ENCODE measurements around the gene SEZ6L.
"Not testable (repeated sequence)": the region's sequence is repeated elsewhere in the genome, so short reads cannot be mapped to it uniquely, and the experiment has no call there.

The SEZ6L gene

DNA sequence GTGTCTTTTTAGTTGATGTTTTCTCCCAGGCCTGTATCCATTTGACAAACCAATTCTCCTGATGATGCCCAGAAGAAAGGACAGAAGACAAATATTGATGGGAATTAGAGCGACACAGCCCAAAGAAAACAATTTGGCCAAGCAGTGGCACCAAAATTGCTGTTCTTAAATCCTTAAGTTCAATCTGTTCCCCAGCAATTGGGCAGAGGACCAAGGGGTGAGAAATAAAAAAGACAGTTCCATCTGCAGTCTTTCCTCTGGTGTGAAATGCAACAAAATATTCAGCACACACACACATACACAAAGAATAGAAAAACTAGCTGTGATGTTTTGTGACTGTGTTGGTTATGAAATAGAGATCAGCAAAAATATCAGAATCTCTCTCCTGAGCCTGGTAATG lies 221.8 kb downstream of the SEZ6L start:
- DNase-seq, result no peak

DNA sequence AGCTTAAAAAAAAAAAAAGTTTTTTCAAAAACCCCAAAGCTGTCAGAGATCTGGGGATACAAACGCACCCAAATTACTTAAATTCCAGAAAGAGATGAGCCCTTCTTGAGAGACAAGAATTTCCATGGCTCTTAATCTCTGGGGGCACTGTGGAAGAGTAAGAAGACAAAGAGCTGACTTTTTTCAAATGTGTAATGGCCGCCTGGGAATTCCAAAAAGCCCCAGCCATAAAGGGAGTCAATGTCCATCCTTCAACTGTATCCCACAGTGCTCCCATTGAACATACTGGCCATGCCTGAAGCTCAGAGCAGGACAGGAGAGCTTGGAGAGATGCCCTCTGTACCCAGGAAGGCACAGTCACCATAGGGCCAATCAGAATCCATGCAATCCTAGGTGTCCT lies 222.4 kb downstream of the SEZ6L start:
- DNase-seq, result no peak

DNA sequence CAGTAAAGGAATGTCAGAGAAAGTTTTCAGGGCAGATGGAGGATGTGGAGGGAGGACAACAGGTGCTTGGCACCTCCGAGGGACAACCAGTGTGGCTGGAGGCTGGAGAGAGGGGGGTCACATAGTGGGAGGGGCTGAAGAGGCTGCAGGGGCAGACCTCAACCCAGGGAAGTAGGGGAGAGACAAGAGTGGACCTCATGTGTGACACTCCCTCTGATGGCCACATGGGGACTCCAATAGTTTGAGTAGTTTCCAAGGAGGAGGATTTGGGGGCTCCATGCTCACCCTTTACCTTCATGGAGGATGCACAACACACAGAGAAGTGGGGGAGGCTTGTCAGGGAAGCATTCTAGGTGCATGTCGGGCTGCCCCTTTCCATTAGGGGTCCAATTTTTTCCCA lies 224.7 kb downstream of the SEZ6L start:
- no peak for DNase-seq

DNA sequence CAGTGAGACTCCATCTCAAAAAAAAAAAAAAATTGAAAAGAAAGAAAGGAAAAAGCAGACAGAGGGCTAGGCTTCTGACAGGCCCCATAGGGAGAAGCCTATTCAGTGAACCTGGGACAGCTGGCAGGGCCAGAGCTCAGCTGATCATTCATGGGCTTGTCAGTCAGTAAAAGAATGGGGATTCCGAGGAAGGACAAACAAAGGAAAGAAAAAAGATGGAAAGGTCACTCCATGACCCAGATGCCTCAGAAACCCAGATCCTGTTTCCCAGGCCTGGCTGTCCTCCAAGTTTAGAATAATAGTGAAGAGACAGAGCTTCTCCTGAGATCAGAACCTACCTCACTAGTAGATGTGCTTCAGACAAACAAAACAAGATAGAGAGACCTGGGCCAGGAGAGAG lies 225.5 kb downstream of the SEZ6L start:
- no peak for DNase-seq

DNA sequence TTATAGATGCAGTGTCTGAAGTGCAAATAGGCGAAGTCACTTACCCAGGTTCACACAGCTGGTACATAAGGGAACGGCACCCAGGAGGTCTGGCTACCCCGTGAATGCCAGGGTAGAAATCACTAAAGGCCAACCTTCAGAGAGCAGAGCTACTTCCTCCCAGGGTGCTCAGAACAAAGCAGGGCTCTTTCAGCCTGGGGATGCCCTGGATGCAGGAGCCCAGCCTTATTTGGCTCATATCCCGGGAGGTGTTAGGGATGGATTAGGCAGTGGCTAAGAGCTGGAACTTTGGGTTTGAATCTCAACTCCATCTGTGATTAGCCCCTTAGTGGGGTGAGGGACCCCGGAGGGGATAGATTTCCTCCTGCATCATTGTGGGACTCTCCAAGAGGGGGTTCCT lies 226.7 kb downstream of the SEZ6L start:
- DNase-seq, result no peak

DNA sequence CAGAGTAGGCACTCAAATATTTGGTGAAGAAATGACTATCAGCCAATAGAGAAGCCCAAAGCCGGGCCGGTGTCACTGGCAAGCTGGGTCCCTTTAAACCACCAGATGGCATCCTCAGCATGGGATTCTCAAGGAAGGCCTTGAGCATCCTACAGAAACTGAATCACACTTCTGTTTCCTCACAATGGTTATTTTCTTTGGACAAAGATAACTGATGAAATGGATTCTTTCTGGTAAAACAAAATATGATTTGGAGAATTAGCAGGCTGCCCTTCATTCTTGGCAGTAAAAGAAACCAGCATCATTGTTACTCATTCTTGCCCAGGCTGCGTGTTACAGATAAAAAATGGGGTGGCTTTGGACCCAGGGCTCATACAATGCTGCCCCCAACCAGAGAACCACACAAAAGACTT lies 229.5 kb downstream of the SEZ6L start:
- peak in 1 of 4 experiments; percentile 14 for DNase-seq

DNA sequence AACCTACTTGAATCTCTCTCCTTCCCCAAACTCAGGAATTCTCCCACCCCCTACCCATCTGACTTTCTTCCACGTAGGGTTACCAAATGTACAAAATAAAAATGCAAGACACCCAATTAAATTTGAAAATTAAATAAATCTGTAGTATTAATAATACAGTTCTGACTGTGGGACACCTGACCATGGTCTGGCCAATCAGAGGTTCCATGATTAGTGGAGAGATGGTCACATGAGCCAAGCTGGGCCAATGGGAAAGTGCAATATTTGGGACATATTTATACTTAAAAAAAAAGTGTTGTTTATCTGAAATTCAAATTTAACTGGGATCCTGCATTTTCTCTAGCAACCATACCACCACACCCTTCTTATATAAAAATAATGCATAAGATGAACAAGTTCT lies 230.0 kb downstream of the SEZ6L start:
- DNase-seq, result no peak

DNA sequence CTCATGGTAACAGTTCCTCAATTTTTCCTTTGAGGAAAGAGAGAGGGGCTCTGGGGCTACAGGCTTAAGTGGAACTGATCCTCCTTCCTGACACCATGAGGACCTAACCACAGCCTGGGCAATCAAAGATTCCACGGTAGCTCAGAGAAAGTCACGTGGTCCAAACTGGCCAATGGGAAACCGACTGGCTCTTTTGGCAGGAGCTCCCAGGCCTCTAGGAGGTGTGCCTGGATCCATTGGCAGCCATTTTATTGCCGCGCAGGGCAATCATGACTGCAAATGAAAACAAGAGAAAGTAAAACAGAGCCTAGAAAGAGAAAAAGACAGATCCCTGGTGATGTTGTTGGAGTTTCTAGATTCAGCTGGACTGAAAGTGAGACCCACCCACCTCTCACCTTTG lies 232.5 kb downstream of the SEZ6L start:
- no peak for DNase-seq

DNA sequence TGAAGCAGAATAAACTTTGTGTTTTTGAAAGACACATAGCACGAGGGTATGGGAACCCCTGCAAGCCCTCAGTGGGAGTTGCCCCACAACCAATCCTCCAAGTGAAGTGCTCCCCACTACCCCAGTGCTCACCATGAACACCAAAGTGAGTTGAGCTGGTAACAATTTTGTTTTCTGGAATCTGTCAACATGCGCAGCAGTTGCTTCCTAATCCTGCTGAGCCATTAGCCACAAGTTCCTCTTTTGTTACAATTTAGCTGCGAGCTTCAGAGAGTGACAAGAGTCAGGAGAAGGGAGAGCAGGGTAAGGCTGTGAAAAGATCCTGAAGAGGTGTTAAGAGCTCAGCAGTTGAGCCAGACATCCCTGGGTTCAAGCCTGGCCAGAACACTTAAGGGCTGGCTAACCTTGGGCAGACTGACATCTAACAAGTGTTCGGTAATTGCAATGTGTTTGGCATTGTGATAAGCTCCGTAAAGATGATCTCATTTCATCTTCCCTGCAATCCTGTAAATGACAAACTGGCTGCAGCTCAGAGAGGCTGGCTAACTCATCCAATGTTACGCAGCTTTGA lies 235.7 kb downstream of the SEZ6L start:
- DNase-seq, result no peak

DNA sequence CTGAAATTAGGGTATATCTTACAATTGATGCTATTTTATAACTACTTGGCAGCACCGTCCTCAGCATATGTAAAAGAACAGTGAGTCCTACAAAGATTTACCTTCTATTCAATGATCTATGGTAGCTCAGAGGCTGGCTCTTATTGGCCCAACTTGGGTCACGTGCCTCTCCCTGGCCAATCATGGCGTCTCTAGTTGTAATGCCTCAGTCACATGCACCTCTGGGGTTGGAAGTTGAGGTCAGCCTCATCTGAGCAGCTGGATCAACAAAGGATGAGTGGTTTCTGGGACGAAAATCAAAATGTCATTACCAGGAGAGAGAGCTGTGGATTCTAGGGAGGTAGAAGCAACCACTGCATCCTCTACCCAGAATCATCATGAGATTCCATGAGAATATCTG lies 236.9 kb downstream of the SEZ6L start:
- DNase-seq, result no peak

DNA sequence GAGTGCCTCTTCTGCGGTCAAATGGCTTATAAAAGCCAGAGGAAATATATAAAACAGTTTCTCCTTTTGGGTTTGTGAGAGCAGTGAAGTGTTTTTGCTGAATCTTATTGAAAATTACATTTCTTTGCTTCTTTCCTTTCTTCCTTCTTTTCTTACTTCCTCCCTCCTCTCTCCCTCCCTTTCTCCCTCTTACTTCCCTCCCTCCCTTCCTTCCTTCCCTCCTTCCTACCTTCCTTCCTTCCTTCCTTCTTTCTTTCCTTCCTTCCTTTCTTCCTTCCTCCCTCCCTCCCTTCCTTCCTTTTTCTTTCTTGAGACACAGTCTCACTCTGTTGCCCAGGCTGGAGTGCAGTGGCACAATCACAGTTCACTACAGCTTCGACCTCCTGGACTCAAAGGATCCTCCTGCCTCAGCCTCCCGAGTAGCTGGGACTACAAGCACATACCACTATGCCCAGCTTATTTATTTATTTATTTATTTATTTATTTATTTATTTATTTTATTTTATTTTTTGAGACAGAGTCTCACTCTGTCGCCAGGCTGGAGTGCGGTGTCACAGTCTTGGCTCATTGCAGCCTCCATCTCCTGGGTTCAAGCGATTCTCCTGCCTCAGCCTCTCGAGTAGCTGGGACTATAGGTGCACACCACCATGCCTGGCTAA lies 239.4 kb downstream of the SEZ6L start:
- not testable (repeated sequence) for DNase-seq

DNA sequence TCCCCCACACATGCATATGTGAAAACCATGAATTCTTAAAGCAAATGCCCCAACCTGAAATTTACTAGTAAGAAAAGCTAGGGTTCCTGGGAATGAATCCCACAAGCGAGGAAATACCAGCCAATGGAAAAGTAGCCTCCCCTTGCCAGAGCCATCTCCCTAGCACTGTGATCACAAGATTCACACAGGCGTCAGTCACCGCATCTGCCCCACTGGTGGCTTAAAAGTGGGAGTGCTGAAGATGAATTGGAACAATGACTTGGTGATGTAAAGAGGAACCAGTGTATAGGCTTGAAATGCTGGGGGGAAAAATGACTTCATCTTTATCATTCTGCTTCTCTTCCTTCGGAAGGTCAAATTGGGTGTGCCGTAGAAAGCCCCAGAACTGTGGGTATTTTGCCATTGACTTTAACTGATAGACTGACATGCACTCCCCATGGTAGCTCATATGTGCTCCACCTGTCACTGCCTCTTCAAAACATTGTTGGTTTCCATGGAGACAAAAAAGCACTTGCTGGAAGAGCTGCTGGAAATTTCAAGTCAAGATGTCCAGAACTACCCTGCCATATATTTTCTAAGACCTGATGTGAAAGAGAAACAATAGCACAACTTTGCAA lies 240.6 kb downstream of the SEZ6L start:
- no peak for DNase-seq

DNA sequence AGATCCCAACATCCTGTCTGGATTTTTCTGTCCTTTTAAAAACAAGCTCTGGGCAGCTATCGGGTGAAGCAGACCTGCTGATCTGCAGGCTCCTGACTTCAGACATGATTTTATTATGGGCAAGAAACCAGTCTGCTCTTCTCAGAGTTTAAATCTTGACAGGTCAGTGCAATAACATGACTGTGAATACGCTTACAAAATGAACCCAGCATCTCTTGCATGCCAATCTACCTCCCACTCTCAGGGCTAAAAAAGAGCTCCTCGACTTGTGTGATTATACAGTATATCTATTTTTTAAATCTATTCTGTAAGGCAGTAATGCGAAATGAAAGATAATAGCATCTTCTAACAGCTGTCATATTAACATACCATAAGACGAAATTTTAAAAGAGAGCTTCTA lies 241.1 kb downstream of the SEZ6L start:
- no peak for DNase-seq

DNA sequence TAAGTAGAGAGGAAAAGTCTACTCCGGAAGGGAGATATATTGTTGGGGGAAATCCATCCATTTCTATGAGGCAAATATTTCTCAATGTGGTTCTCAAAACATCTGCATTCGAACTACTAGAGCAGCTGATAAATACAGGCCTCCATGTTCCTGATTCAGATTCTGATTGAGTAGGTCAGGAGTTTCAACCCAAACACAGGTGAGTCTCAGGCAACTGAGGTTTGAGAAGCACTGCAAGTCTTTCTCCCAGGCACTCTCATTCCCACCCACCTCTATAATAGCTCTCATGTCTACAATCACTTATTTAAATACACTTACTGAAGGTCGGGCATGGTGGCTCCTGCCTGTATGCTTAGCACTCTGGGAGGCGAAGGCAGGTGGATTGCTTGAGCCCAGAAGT lies 245.1 kb downstream of the SEZ6L start:
- no peak for DNase-seq

DNA sequence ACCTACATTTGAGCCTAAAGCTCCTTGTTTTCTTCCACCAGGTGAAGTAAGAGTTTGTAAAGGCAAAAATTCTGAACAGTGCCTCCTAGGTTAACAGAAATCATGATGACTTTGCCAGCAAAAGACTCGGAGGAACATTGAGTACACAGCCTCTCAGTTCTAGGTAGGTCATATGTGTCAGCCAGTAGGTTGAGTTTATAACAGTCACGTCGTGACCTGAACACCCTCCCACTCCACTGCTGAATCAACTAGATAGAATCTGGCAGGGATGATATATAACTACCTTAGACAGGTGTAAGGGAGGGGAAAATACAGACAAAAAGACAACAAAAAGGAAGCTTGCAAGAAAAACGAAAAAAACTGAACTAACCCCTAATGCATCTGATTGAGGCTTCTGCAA lies 247.0 kb downstream of the SEZ6L start:
- no peak for DNase-seq

DNA sequence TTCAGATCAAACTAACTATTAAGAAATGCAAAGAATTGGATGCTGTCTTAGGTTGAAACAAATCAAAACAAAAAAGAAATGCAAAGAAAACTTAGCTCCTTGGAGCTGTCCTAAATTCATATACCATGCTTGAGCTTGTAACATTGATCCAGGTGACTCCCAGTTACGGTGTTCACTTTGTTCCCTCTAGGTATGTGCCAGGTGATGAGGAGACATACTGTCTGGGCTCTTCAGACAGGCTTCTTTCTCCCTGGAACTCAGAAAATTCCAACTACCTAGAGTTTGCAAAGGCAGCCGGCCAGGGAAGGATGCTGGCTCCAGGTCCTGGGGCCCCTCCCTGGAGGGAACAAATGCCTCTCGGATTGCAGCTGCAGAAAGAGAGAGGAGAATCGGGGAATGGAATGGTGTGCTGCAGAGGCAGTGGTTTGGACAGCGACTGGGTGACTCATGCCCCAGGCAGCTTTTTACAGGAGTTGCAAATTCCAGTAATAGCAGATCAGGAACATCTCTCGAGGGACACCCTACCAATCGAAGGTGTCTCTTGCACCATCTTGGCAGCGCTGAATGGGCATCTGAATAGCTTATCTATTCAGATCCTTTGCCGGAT lies 247.5 kb downstream of the SEZ6L start:
- DNase-seq, result no peak

DNA sequence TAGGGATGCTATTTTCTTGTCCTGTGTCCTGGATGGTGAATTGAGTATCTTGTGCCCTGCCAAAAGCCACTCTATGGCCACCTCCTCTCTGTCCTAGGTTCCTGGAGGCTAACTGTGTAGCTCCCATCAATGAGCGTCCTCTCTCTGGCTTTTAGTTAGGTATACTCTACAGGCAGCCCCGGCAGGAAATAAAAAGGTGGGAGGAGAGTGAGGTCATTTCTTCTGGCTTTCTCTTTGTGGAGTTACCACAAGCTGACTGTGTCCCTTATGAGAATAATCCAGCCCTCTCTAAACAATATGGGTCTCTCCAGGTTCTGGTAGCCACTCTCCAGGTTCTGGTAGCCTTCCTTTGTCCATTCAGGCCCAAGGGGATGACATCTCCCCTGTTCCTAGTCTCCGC lies 248.1 kb downstream of the SEZ6L start:
- DNase-seq, result no peak

DNA sequence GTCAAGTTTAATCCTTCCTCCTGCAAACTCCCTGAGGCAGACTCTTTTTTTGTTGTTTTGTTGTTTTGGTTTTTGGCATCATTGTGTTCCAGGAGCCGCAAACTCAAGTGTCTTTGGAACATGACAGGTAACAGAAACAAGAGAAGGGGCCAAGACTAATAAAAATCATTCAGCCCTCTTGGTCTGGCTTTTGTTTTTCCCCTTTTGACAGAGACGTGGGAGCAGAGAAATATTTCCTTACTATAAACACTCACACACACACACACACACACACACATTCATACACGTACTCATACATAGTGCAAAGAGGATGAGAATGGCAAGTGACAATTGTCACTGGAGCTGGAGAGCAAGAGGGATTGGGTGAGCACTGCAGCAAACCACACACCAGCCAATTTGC lies 249.4 kb downstream of the SEZ6L start:
- no peak for DNase-seq

DNA sequence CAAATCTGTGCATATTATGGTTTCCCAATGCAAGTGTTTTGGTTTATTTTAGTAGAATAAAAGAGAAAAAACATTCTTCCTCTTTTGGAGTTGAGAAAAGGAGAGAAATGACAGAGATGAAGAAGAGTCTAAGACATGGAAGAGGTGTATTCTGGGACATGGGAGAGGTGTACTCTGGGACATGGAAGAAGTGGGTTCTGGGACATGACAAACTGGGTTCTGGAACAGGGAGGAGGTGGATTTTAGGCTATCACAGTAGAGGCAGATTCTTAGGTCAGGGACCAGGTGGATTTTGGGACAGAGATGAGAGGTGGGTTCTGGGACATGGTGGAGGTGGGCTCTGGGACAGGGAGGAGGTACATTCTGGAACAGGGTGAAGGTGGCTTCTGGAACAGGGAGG lies 257.7 kb downstream of the SEZ6L start:
- DNase-seq, result no peak

DNA sequence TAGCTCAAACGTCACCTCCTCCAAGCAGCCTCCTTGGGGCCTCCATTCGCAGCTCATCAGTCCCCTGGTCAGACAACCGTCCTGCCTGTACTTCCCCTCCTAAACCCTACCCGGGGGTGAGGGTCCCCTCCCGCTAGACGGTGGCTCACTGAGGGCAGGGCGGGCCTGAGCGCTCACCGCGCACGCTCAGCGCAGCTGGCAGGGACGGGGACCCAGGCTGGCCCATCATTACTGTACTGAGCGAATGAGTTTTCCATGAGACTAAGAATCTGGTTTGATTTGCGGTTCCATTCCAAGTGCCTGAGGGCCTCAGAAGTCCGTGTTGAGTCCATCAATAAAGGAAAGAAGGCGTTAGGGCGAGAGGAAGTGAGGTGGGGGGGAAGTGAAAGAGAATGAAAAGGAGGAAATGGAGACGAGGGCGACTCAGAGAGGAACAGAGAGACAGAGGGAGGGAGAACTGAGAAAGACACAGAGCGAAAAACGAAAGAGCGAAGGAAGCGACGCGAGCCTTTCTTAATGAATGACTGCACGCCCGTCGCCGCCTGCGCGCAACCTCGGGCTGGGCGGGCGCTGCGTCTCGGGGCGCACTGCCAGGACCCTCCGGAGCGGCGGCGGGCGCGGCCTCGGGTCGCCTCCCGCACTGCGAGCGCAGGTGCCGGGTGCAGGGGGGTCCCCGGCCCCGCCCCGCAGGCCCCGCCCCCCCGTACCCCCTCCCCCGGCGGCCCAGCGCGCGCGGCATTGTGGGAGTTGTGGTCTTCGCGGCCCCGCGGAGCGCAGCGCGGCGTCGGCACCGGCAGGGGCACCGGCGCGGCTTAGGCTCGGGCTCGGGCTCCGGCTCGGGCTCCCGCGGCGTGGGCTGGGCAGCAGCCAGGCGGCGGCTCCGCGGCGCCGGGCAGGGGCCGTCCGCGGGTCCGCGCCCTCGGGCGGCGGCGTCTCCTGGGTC lies 259.5 kb downstream of the SEZ6L start, which contains the start of gene ASPHD2:
TSS of gene ASPHD2 (plus strand) at position 746 of the 943 bp plus-strand sequence. CDS start 4,356 bp downstream, outside the sequence.
- DNase-seq, result peak; percentile 44 to 80 (median 53)

DNA sequence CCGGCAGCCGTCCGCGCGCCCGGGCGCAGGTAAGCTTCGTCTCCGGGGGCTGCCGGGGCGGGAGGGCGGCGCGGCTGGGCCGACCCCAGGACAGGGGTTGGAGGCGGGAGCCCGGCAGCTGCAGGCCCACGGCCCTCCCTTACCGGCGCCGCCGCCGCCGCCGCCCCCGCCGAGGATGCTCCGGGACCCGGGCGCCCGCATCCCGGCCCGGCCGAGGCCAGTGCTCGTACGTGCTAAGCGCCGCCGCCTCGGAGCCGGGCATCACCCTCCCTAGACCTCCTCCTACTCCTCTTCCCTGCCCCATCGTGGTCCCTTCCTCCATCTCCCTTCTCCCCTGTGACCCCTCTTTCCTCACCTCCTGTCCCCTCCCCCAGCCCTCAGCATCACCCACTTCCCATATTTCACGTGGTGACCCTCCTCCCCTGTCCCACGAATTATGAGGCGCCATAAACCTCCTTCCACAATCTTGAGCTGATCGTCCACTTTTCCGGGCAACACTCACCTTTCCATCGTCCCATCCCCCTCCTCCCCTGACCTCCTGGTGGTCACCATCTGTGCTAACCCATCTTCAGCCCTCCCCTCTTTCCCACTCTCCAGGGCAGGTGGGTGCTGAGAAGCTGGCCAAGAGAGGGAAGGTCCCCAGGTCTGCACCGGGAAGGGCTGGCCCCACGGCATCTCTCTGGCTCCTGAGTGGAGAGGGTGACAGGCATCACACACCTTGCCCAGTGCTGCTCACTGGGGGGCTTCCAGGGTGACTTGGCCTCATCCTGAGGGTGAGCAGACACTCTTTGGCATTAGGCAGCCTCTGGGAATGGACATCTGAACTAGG lies 260.4 kb downstream of the SEZ6L start:
- no peak for DNase-seq

DNA sequence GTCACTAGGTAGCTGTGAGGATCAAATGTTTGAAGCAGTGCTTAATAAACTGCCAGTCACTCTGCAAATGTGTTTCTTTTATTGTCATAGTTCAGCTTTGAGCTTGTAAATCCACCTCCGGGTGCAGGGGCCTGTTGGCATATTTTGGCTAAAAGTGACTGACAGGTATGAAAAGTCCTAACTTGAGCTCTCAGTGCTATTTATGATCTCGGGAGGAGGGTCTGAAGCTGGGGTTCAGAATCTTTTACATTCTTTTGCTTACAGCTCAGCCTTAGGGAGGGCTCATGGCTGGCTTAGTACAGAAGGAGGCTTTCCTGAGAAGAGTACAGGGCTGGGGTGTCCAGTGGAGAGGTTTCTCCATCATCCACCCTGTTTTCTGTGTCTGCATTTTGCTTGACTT lies 261.3 kb downstream of the SEZ6L start:
- DNase-seq, result no peak
